Loucy (cell line): ENCODE data around the gene TPSD1.

Source experiments
- EZH2phosphoT487 ChIP-seq: fragments of 200-600 bp; IDR thresholded peaks from 2 replicates; pipeline ENCODE4 v1.6.1; 2018; ENCODE audit warnings: antibody characterized with exemption, mild to moderate bottlenecking, moderate library complexity, borderline replicate concordance
- TF ChIP-seq, protein P1 (sequence below): fragments of 200-600 bp; sonication (generic); conservative IDR thresholded peaks from 2 replicates; pipeline ENCODE4 v1.5.1; 2014; ENCODE audit warnings: mild to moderate bottlenecking, antibody characterized with exemption, low read length

DNA sequence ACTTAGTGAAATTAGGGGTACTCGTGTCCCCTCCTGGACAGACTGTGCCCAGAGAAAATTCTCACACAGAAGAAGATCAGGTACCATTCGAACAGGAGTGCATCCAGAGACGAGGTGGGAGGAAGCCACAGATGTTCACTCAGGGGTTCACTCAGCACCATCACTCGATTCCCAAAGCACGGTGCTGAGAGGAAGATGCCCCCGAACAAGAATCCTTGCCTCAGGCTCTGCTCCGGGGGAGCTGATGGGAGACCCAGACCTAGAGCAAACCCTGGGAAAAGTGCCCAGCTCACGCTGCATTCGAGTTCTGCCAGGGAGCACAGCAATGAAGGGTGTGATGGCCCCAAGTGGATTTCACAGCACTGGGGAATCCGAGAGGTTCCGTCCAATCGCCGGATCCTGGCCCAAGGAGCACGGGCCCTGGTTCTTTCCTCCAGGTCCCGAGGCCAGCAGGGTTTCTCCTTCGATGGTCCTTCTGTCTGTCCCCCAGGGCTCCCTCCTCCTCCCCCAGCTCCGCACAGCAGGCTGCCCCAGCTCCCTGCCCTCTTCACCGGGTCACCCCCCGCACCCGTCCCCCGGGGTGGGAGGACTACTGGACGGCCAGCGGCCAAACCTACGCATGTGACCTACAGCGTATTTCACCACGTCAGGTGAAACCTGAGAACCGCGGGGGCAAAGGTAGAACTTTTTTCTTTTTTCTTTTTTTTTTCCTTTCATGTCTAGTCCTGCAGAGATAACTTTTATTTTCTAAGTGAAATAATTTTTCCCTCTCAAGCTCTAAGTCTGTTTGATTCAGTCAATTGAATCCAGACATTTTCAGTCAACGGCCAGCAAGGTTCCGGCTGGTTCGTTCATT is 43.4 kb downstream of the TPSD1 start:
- TF ChIP-seq, protein P1, sequence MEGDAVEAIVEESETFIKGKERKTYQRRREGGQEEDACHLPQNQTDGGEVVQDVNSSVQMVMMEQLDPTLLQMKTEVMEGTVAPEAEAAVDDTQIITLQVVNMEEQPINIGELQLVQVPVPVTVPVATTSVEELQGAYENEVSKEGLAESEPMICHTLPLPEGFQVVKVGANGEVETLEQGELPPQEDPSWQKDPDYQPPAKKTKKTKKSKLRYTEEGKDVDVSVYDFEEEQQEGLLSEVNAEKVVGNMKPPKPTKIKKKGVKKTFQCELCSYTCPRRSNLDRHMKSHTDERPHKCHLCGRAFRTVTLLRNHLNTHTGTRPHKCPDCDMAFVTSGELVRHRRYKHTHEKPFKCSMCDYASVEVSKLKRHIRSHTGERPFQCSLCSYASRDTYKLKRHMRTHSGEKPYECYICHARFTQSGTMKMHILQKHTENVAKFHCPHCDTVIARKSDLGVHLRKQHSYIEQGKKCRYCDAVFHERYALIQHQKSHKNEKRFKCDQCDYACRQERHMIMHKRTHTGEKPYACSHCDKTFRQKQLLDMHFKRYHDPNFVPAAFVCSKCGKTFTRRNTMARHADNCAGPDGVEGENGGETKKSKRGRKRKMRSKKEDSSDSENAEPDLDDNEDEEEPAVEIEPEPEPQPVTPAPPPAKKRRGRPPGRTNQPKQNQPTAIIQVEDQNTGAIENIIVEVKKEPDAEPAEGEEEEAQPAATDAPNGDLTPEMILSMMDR = no peak
- no peak for TF ChIP-seq EZH2phosphoT487
